ENCODE data around the gene DYNLT1.
"Not testable (repeated sequence)": the region's sequence is repeated elsewhere in the genome, so short reads cannot be mapped to it uniquely, and the experiment has no call there.

- TF ChIP-seq, protein P1, sequence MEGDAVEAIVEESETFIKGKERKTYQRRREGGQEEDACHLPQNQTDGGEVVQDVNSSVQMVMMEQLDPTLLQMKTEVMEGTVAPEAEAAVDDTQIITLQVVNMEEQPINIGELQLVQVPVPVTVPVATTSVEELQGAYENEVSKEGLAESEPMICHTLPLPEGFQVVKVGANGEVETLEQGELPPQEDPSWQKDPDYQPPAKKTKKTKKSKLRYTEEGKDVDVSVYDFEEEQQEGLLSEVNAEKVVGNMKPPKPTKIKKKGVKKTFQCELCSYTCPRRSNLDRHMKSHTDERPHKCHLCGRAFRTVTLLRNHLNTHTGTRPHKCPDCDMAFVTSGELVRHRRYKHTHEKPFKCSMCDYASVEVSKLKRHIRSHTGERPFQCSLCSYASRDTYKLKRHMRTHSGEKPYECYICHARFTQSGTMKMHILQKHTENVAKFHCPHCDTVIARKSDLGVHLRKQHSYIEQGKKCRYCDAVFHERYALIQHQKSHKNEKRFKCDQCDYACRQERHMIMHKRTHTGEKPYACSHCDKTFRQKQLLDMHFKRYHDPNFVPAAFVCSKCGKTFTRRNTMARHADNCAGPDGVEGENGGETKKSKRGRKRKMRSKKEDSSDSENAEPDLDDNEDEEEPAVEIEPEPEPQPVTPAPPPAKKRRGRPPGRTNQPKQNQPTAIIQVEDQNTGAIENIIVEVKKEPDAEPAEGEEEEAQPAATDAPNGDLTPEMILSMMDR (IDR thresholded peaks at IDR 0.05), result not testable (repeated sequence)
- TF ChIP-seq POLR2AphosphoS5 (IDR thresholded peaks at IDR 0.05), result not testable (repeated sequence)
Measured at GRCh38 chr6:158677094-158677493, 32.6 kb upstream of the DYNLT1 start.

All from gastroesophageal sphincter (tissue), 3 donors.